Stimulated activated CD4-positive, alpha-beta T cell treated with anti-CD3 and anti-CD28 coated beads, Interleukin-4, amount 100 ng/mL, for 1 hour (primary cell): ENCODE results near the gene FLAD1.

Experiments used
- DNase-seq: peaks from one replicate; pipeline ENCODE4 v3.0.0-alpha.2; 2020

FLAD1 gene

GRCh38 chr1:154982897-154983648 lies at the start of gene FLAD1:
FLAD1 (plus strand) TSS chr1:154983344; CDS start chr1:154983695, 351 bp downstream.
- peak; percentile 94 for DNase-seq

DNA sequence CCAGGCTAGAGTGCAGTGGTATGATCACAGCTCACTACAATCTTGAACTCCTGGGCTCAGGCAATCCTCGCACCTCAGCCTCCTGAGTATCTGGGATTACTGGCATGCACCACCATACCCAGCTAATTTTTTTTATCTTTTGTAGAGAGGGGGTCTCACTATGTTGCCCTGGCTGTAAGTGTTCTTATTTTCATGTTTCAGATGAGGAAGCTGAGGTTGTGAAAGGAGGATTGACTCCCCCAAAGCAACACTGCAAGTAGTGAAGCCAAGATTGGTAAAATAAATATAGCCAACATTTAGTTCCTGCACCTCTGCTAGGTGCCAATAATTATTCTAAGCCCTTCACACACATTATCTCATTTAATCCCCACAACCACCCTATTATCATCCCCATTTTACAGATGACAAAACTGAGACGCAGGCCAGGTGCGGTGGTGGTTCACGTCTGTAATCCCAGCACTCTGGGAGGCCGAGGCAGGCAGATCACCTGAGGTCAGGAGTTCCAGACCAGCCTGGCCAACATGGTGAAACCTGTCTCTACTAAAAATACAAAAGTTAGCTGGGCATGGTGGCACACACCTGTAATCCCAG lies 48.7 kb upstream of the FLAD1 start:
- no peak for DNase-seq

- no peak for DNase-seq
Measured at GRCh38 chr1:154935749-154936554, 47.2 kb upstream of the FLAD1 start.

GRCh38 chr1:154936555-154937084 lies 46.5 kb upstream of the FLAD1 start, which contains the start of gene PMVK:
PMVK (minus strand) TSS chr1:154936719; CDS start chr1:154936685, 34 bp downstream.
- peak; percentile 93 for DNase-seq

- peak; percentile 87 for DNase-seq
Measured at GRCh38 chr1:154937085-154937987, 45.8 kb upstream of the FLAD1 start.

DNA sequence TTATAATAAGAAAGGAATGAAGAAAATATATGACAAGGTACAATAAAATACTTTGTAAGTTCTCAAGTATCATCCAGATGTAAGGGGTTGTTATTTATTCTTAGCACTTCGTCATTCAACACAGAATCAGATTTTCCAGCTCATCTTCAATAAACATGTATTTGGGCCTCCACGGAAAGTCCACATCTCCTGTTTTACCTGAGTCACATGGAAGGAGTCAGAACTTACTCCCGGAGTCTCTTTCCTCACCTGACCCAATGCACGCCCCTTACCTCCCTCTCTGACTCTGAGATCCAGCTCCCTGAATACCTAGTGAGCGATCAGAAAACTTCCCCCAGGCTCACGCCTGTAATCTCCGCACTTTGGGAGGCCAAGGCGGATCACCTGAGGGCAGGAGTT lies 45.2 kb upstream of the FLAD1 start:
- DNase-seq, result no peak

GRCh38 chr1:154938604-154939399 lies 44.3 kb upstream of the FLAD1 start:
- DNase-seq, result no peak

DNA sequence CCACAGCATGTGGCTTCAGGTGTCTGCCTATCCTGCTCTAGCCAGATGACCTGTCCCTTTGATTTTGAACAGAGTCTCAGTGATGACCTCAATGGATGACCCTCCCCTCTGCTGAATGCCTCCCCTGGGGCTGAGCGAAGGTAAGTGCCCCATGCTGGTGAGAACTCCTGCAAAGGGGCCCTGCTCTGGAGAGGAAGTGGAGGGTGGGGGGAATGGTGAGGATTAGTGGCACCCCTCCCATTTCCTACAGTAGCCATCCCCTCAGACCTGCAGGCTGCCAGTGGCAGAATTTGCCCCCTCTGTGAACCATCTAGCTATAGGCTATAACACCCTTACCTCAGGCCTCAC lies 43.0 kb upstream of the FLAD1 start:
- DNase-seq, result no peak

GRCh38 chr1:154940651-154941194 lies 42.4 kb upstream of the FLAD1 start:
- DNase-seq, result no peak

GRCh38 chr1:154941333-154942013 lies 41.7 kb upstream of the FLAD1 start:
- no peak for DNase-seq

GRCh38 chr1:154943649-154944400 lies 39.3 kb upstream of the FLAD1 start:
- peak; percentile 50 for DNase-seq

GRCh38 chr1:154944401-154945159 lies 38.6 kb upstream of the FLAD1 start:
- DNase-seq, result no peak

DNA sequence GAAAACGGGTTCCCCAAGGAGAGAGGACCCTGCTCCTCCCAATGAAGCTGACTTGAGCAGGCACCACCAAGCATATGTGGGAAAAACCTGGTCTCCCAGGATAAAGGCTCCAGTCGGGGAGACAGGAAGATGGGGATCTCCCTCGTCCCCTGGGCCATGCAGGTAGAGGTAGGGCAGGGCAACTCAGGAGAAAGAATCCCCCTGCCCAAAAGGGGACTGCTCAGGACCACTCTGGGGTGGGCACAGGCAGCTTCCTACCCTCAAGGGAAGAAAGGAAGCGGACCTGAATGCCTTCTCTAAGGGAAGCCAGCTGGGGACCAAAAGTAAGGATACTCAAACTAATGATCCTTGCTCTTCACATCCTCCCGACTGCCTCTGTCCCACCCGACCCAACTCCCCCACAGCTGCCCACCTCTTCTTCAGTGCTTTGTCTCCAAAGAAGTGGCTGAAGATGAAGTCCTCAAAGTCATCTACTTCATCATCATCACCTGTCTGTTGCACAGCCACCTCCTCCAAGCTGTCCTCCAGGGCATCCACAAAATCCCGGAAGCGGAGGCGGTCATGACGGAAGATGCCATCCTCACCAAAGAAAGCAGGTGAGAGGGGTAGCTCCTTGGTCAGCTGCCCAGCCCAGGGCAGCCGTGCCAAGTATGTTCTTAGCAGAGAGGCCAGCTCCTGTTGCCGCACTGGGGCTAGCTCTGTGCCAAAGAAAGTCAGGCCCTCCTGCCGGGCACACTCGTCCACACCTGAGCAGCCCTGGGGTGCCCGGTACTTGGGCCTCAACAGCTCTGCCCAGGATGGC lies 37.8 kb upstream of the FLAD1 start:
- no peak for DNase-seq

DNA sequence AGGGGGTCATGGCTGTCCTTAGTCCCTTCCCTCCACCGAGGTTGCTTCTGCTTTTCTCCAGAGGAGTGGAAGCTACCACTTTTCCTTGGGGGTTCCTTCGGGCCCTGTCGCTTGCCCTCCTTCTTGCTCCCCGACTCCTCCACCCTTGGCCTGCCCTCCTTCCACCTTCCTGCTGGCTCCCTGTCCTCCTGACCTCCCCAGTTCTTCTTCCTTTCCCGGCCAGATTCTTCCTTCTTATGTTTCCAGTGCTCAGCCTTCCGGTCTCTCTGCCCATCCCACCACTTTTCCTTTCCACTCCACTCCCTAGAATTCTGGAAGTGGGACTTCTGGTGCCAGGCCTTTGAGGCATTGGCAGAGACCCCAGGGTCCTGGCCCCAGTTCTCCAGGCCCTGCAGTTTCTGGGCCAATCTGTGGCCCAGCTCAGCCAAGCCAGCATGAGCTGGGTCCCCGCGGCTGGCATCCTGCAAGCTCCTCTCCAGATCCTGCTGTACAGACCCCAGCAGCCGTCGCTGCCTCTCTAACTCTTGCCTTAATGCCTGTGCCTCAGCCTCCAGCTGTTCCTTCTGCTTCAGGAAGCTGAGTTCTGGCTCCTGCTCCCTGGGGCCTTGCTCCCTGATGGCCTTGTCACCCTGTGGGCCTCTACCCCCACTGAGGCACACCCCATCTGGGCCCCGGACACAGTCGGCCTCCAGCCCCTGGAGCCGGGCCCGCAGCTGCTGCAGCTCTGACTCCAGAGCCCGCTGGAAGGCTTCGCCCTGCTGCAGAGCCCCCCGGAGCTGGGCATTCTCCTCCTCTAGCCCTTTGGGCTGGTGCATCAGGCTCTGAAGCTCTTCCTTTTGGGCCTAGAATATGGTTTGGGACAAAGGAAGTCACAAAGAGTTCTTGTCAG lies 36.9 kb upstream of the FLAD1 start:
- DNase-seq, result no peak

DNA sequence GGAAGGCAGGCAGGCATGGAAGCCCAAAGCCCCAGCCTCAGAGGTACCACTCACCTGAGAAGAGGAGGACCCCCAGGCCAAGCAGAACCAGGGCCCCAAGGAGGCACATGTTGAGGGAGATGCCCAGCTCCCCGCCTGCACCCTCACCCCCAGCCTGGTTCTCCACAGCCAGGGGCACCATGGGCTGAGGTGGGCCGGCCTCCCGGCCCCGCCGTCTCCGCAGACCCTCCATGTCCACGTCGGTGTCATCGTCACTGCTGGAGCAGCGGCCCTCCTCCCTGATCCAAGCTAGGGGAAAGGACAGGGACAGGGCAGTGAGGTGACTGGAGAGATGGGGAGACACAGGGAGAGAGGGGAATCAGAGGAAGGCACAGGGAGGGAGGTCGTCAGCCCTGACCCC lies 35.1 kb upstream of the FLAD1 start:
- no peak for DNase-seq

- DNase-seq, result peak; percentile 73
Measured at GRCh38 chr1:154951901-154952657, 31.1 kb upstream of the FLAD1 start.
